LHCN-M2 (cell line): ENCODE results near the gene IMMP2L. TPM values are rescaled to one million over a fixed set of nuclear protein-coding genes. Genes with fewer than 3 reads are reported as not detected.

Source experiments
- DNase-seq: peaks from one replicate; pipeline ENCODE4 v3.0.0-alpha.2; 2012; ENCODE audit warnings: low read depth
- total RNA-seq: library from RNA; depleted of rRNA; stranded (reverse); fragments of >200 nt; gene quantifications from 2 replicates; pipeline ENCODE4 v1.2.3, GENCODE V29; 2014

Gene IMMP2L
- total RNA-seq, 1 experiment from 2014 or later: 6.4 TPM

DNA sequence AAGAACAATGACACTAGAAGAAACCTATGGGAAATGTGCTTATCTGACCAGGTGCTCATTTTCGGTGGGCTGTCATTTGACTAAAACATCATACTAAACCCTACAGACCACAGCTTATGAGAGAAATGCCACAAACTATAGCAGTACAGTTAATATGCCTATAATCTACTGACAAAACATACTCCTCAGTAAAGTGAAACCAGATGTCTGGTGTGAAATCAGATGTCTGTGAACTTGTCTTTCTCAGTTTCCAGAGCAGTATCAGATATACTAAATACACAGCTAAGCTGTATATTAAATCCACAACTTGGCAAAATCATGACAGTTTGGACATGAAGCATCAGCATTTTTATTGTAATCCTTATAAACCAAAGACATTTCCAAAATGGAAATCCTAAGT is 3.3 kb downstream of the IMMP2L start:
- no peak for DNase-seq

DNA sequence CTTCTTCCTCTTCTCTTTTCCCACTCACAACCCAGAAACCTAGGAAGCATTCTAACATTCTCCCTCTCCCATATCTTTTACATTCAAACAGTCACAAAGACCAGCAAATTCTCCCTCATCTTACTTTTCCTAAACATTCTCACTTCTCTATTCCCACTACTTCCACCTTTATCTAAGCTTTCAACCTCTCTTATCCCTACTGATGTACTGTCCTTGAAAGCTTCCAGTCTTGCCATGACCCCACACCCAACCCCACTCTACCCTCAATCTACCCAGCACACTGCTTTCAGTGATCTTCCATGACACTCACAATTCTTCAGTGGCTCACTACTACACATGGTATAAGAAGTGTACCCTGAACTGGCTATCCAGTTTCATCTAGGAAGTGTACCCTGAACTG is 5.3 kb downstream of the IMMP2L start:
- DNase-seq: no peak

DNA sequence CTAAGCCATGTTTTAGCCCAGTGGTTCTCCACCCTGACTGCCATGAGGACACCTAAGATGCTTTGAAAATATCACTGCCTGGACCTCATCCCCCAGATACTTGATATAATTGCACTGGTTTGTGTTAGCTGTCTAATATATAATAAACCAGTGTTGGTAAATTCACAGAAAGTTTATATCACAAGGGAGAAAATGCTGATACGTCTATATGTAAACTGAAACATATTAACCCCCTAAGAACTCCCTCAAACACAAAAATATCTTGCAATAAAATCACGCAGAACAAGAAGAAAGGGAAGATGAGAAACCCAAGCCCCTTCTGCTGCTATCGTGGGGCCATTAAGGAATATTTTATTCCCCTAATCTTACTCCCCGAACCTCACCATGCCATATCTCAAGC is 8.2 kb downstream of the IMMP2L start:
- DNase-seq: no peak

DNA sequence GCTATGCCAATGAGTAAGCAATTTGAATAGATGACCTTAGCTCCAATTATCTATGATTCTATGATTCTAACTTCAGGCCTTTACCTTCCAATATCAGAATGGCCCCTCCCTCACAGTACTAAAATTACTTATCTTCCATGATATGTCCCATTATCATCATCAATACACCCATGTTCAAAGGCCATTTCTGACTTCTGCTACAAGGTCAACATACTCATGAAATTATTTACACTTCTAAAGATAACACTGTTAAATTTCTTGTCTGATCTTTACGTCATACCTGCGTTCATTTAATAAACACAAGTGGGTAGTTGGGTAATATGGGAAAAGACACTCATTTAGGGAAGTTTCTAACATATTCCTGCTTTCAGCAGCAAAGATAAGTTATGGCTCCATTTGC is 21.2 kb downstream of the IMMP2L start:
- no peak for DNase-seq

DNA sequence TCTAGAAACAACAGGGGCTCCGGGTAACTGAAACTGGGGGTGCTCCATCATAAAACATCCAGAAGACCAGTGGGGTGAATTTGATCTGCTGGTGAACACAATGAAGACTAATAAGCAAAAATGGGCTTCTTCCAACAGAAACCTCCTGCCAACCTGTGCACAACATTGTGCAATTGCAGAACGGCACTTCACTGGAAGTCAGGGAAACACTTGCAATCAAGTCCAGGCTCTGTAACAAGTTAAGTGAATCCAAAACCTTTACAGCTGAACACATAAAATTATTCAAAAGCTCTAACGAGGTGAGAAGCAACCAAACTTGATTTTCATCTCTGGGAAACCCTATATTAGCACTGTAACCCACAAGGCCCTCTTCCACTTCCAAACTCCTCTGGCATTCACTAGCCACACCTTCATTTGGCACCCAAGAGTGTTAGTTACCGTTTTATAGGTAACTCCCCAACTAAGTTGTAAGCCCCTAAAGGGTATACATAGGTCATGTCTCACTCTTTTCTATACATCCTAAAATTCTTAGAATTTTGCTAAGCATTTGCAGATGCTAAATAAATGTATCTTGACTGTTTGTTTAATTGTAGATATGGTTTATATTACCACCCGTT is 22.0 kb downstream of the IMMP2L start:
- no peak for DNase-seq

DNA sequence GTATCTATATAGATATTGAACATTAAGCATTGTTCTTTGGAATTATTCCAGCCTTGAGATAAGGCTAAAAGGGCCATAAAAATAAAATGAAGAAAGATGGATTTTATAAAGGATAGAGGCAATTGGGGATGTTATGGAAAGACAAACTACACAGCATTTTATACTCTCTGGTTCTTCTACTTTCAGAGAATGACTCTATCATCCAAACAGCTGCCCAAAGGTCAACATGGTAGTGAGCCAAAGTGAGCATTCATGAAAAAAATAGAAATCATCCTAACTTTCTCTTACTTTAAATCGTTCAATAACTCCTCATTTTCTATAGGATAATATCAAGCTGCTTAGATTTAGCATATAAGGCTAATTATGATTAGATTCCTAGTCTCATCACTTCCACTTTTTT is 25.2 kb downstream of the IMMP2L start:
- DNase-seq: no peak

DNA sequence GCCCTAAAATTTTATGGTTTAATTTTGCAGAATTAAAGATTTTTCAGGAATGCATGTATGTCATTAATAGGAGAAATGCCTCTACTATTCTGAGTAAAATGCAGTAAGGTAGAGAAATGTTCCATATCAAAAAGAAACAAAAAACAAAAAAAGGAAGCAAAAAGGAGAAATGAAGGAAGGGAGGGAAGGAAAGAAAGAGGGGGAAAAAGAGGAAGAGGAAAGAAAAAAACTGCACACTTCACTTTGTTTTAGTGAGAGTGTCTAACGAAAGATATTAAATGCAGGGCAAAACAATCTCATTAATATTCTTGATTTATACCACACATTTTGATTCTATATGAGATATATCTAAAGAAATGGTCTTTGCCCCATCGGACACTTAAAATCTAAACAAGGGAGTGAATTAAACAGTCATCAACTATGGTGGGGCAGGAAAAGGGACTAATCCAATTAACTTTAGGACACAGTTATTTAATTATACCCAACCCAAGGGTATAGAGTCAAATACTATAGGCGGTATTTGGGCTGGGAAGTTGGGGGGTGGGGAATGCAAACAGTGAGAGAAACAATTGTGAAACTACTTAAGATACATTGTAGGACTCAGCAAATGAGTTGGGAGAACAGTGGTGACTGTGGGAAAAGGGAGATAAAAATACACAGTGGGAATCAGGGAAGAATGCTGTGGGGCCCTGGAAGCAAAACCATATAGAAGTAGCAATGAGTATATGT is 27.0 kb downstream of the IMMP2L start:
- no peak for DNase-seq

DNA sequence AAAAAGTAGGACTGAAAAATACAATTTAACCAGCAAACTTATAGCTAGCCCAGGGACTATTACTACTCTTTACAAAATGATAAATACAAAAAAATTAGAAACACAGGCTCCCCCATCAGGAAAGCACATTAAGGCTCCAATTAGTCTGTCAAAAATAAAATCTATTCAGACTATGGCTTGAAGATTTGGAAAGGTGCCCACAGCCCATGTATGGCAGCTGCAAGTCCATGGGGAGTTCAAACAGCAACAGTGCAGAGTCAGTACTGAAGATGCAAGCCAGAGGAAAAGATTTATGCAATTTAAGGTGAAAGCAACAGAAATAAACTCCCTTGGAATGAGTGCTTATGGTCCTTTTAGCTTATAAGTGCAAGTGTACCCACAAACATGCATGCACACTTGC is 29.7 kb downstream of the IMMP2L start:
- DNase-seq: peak; percentile 60

DNA sequence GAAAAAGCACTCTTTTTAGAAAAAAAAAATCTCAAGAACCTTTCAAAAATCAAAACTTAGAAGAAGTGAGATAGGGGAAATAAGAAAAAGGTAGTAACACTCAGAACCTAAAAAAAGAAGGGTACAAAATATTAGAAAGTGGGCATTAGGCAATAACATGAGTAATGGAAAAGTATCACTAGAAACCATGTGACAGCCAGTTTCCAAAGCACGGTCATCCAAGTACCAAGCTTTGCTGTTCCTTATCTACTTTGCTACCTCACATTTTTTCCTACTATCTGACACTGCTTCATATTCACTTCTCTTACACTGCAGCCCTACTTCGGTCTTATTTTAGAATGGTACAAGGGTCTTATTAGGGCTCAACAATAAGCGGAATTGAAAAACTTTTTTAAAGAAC is 30.3 kb downstream of the IMMP2L start:
- peak; percentile 13 for DNase-seq

DNA sequence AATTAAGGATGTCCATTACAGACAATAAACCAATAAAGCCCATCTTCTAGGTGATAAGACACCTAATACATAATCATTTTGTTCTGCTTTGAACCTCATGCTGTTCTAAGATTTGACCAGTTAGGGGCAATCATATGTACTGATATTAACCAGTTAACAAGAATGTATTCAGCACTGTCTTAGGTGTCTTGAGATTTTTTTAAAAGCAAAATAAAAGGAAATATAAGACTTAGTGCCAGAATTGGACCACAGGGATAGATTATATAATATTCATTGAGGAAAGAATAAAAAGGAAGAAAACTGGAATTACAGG is 32.0 kb downstream of the IMMP2L start:
- no peak for DNase-seq

DNA sequence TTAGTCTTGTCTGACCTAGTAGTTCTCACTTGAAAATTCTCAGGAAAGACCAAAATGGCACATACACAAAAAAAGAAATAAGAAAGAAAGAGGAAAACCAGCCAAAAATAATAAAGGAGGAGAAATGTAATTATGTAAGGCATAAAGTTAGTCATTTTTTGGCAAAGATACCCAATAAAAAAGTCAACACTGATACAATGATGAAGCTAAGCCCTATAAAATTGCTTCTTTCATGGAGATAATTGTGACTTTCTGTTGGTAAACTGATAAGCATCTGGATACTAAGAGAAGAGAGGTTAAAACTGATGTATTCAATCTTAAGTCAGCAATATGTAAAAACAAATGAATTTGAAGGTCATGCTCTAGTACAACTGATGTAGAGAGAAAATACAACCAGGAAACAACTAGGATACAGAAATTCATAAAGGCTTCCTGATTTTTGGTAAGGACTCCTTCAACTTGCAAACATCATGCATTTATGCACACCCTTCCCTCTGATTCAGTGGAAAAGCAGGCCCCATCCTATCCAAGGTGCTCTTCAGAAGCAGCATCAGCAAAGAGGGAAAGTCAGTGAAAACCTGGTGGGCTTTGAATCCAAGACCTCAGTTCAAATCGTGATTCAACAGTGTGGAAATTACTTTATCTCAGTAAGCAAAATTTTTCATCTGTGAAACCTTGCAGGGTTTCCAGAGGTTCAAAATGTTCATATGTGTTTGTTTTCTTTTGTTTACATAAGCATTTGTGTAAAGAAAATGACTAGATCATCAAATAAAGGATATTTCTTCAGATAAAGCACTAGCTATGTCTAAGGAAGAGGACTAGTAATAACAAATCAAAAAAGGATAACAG is 32.6 kb downstream of the IMMP2L start:
- peak; percentile 19 for DNase-seq

DNA sequence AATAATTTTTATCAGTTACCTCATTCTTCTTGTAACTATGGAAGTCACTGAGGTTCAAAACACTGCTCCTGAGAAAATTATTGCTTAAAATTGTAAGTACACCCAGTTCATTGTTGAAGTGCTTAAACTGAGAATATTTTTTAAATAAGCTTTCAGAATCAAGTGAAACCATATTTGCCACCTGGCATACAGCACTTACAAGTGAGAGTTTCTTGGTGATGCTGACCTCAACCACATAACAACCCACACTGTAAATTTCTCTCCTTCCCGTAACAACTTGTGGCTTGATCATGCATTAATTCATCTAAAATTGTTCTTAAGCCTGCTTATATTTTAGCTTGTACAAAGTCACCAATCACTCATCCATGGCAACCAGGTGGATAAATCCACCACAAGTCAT is 34.0 kb downstream of the IMMP2L start:
- DNase-seq: no peak

DNA sequence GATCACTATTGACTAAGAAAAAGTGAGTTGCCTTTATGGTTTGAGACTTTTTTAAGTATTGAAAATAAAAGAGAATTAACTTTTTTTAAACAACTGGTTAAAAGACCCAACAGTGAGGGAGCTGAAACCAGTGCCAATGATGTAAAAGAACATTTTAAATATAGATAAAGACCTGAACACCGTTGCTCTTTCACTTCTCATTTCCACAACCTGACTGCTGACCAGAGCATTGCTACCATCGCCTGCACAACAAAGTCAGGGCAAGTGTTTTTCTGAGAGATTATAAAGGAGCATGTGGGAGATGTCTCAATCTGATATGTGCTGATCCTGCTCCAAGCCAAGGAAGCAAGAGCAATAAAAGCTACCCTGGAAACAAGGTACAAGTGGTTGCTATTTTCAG is 34.7 kb downstream of the IMMP2L start:
- DNase-seq: no peak

DNA sequence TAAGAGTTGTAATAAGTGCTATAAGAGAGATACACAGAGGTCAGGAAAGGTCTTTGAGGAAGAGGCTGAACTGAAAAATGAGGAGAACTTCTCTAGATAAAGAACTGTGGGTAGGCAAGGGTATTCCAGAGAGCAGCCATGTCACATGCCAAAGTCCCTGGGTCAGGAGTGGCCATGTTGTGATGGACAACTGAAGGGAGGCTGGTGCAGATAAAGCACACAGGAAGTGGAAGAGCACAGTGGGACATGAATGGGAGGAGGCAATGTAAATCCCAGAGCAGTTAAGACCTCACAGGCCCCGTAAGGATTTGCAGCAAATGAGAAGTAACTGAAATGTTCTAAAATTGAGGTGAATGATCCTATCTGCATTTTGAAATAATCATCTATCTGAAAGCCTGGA is 37.2 kb downstream of the IMMP2L start:
- DNase-seq: no peak

DNA sequence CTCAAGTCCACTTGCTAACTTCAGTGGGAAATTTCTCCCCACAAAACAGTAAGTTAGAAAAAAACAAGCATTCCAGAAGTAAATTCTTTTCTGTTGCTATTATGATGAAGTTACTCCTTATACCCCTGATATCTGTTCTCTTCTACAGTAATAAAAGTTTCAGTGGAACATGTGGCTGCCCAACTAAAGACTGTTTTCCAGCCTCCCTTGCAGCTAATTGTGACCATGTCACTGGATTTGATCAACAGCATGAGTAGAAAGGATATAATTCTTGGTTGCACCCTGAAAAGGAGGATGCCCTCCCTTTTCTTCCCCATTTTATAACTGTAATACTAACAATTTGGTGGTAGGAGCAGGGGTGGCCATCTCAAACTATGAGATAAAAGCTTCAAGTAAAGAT is 40.6 kb downstream of the IMMP2L start:
- no peak for DNase-seq

DNA sequence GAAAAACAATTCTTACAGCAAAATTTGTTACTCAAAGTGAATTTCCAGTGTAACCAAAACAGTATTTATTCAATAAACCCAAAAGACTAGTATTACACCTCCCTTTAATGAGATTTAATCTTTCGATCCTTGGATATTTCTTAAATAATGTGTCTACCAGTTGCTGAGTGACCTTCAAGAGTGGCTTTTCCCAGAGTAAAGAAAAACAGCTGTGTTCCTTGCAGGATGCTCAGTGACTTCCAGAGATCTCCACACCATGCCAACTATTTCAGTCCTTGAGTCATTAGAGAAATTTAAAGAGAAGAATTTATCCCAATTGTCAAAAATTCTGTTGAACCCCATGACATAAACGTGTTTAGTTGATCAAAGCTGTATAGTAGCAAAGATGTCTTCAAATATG is 44.0 kb downstream of the IMMP2L start:
- DNase-seq: no peak

DNA sequence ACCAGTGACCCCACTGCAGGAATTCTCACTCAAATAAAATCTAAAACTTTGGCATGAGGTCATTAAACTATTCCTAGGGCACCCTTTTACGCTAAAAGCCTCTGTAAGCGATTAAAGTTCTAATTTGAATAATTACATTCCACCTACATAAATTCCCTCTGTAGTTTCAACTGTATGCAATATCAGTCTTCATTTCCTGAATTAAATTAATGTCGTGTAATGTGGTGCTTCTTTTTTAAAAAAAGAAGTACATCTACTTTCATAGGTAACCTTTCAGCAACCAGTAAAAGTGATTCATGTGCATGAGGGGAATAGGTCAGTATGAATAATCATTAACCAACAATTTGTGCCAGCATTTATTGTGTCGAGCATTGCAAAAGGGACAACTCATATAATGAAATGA is 44.7 kb downstream of the IMMP2L start:
- DNase-seq: no peak

DNA sequence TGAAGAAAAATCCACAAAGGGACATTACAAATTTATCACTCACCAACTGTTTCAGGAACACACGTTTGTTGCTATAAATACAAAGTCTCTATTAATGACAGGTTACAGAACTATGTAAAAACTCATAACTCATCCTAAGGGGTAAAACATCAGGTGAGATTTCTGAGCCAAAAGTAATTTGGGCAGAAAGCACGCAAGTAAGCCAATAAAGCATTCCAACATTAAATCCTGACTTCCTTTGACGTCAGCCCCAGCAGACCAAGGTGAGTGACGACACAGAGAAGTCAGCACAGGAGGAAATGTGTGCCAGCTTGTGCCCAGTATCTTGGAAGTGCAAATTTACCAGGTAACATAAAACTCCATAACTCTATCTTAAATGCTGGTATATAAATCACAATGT is 45.7 kb downstream of the IMMP2L start:
- DNase-seq: no peak

DNA sequence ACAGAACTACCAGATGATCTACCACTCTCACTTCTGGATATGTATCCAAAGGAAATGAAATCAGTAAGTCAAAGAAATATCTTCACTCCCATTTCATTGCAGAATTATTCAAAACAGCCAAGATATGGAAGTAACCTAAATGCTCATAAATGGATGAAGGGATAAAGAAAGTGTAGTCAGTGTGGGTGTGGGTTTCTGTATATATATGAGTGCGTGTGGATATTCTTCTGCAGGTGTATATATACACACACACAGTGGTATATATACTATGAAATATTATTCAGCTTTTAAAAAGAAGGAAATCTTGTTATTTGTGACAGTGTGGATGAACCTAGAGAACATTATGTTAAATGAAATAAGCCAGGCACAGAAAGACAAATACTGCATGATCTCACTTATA is 48.7 kb downstream of the IMMP2L start:
- no peak for DNase-seq

DNA sequence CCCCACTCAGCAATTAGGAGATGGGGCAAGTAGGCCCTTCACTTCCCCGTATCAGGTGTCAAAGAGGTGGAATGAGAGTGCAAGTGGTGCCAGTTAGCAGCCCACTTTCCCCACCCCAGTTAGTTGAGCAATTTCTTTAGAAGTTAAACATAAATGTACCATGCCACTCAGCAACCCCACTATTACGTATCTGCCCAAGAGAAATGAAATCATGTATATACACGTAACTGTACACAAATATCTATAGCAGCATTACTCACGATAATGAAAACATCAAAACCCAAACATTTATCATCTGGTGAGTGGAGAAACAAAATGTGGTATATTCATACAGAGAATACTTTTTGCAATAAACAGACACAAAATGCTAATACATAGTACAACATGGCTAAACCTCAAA is 50.4 kb downstream of the IMMP2L start:
- no peak for DNase-seq

DNA sequence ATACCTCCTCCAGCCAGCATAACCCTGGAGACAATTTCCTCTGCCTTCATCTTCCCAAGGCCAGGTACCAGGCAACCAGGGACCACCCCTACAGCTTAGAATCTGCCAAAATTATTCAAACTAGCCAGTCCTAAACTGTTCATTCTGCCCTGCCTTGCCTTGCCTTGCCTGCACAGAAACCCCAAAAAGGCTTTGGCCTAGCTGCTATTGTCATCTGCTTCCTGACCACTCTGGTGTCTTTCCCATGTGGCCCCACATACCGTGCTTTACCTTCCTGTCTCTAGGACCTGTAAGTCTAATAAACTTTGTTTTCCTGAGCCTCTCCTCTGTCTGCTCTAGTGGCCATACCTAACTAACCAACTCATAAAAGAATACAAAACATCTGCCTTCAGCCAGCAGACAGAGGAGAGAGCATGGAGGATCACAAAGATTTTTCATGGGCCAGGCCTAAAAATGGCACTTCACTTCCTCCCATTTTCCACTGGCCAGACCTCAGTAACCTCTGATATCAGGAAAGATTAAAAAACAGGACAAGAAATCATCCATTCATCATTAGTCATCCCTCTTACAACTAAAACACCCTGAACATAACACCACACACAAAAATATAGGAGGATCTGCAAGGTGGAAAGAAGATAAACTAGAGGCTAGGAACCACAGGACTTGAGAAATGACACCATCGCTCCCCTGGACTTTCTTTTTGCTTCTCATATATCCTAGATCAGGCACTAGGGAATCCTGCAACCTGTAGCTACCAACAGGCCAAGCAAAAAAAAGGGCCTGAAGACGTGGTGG is 51.5 kb downstream of the IMMP2L start:
- DNase-seq: no peak

DNA sequence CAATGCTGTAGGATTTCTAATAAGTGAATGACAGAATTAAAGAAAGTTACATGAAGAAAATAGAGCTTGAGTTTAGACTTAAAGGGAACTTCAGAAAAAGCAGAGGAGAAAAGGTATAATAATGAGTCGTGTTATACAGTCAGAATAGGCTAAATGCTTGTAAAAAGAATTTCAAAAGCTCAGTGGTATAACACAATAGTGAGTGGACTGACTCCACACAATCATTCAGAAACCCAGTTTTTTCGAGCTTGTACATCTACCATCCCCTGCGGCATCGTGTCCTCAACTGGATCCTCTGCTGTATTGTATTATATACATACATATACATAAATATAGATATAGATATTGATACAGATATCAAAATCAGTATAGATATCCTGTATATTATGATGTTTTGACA is 52.2 kb downstream of the IMMP2L start:
- DNase-seq: no peak
